Brain microvascular endothelial cell (primary cell): ENCODE results near the gene TSPAN5.

Source experiments
- DNase-seq: peaks from one replicate; pipeline ENCODE4 v3.0.0-alpha.2; 2020
- H3K27ac ChIP-seq: fragments of 250-450 bp; sonication (Bioruptor Pico); 2 replicates; pipeline ENCODE4 v1.5.1; 2020; ENCODE audit warnings: mild to moderate bottlenecking, moderate library complexity
- H3K27me3 ChIP-seq: fragments of 250-450 bp; sonication (Bioruptor Pico); replicated peaks from 2 replicates; pipeline ENCODE4 v1.5.1; 2020; ENCODE audit warnings: mild to moderate bottlenecking
- H3K36me3 ChIP-seq: fragments of 250-450 bp; sonication (Bioruptor Pico); replicated peaks from 2 replicates; pipeline ENCODE4 v1.5.1; 2020; ENCODE audit warnings: mild to moderate bottlenecking
- H3K4me3 ChIP-seq: 2 replicates; pipeline ENCODE4 v1.5.1; 2011; ENCODE audit warnings: low read depth, mild to moderate bottlenecking, control low read depth, low read length, moderate library complexity
- CTCF ChIP-seq: IDR thresholded peaks from 2 replicates; pipeline ENCODE4 v1.5.1; 2011; ENCODE audit warnings: low read depth, mild to moderate bottlenecking, moderate library complexity, low read length, control low read depth, inconsistent platforms; ENCODE audit errors: missing control alignments
- in situ Hi-C: cut with HindIII; loops from 2 replicates; pipeline ENCODE4 v1.10.0; 2017; ENCODE audit warnings: low sequenced_read_pairs, low pct_ligation_motif_present

The TSPAN5 gene

GRCh38 chr4:98570151-98570797 is 88.1 kb downstream of the TSPAN5 start:
- Histone ChIP-seq H3K36me3 (peaks cover 6% of the 10 kb centered on the region), H3K27ac (no peak overlapping the region), H3K27me3 (no peaks in the 10 kb centered on the region), H3K4me3 (no peak overlapping the region)
- no peak for TF ChIP-seq CTCF
- no peak for DNase-seq
- in situ Hi-C loops: no loop called here

GRCh38 chr4:98568941-98569663 is 89.3 kb downstream of the TSPAN5 start:
- in situ Hi-C loops: no loop called here
- no peak for DNase-seq
- Histone ChIP-seq H3K4me3 (no peak overlapping the region), H3K27ac (no peak overlapping the region), H3K36me3 (peaks cover 3% of the 10 kb centered on the region), H3K27me3 (no peaks in the 10 kb centered on the region)
- no peak for TF ChIP-seq CTCF

DNA sequence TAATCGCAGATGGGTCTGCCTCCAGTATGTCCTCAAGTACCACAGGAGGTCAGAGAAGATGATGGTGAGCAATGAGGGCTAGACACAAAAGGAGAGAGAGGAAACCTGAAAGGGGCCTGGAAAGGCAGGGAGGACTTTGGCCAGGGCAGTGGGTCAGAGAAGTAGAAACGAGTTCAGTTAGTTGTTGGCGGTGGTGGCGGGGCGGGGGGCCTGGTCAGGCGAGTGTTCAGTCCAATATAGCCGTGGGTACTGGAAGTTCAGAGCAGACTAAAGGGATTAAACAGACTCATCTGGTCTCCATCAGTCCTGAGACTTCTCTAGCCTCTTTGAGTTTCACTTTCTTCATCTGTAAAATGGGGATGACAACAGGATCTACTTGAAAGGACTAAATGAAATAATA is 90.8 kb downstream of the TSPAN5 start:
- no peak for TF ChIP-seq CTCF
- DNase-seq: no peak
- in situ Hi-C loops: no loop called here

GRCh38 chr4:98566361-98567008 is 91.9 kb downstream of the TSPAN5 start:
- H3K27ac ChIP-seq: no peak overlapping the region
- in situ Hi-C loops: no loop called here
- no peaks in the 10 kb centered on the region for H3K27me3 ChIP-seq
- H3K4me3 ChIP-seq: no peak overlapping the region
- no peak for TF ChIP-seq CTCF
- H3K36me3 ChIP-seq: no peaks in the 10 kb centered on the region
- no peak for DNase-seq

More for the DNA sequence above, 90.8 kb downstream of the TSPAN5 start:
- H3K36me3 ChIP-seq: no peaks in the 10 kb centered on the region
- H3K27me3 ChIP-seq: no peaks in the 10 kb centered on the region
- H3K4me3 ChIP-seq: no peak overlapping the region
- no peak overlapping the region for H3K27ac ChIP-seq

GRCh38 chr4:98565681-98566301 is 92.6 kb downstream of the TSPAN5 start:
- DNase-seq: no peak
- Histone ChIP-seq H3K4me3 (no peak overlapping the region), H3K36me3 (no peaks in the 10 kb centered on the region), H3K27ac (no peak overlapping the region), H3K27me3 (no peaks in the 10 kb centered on the region)
- TF ChIP-seq CTCF: no peak
- in situ Hi-C loops: no loop called here
